ENCODE results near the gene SF3A2.

GRCh38 chr19:2207008-2207407, 29.6 kb upstream of the SF3A2 start:
- TF ChIP-seq, protein P1, sequence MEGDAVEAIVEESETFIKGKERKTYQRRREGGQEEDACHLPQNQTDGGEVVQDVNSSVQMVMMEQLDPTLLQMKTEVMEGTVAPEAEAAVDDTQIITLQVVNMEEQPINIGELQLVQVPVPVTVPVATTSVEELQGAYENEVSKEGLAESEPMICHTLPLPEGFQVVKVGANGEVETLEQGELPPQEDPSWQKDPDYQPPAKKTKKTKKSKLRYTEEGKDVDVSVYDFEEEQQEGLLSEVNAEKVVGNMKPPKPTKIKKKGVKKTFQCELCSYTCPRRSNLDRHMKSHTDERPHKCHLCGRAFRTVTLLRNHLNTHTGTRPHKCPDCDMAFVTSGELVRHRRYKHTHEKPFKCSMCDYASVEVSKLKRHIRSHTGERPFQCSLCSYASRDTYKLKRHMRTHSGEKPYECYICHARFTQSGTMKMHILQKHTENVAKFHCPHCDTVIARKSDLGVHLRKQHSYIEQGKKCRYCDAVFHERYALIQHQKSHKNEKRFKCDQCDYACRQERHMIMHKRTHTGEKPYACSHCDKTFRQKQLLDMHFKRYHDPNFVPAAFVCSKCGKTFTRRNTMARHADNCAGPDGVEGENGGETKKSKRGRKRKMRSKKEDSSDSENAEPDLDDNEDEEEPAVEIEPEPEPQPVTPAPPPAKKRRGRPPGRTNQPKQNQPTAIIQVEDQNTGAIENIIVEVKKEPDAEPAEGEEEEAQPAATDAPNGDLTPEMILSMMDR (IDR thresholded peaks at IDR 0.05), result no peak
- TF ChIP-seq POLR2A (IDR thresholded peaks at IDR 0.05) (no peak), POLR2AphosphoS5 (IDR thresholded peaks at IDR 0.05; ENCODE audit: insufficient read depth in 1 of 2, low read depth in 1 of 2) (no peak)

Measured in vagina (tissue), 2 donors.